ENCODE data around the gene SCN2B. TPM values are rescaled to one million over a fixed set of nuclear protein-coding genes. Genes with fewer than 3 reads are reported as not detected.

The SCN2B gene
- total RNA-seq, 2 experiments from 2014 or later: not detected

DNA sequence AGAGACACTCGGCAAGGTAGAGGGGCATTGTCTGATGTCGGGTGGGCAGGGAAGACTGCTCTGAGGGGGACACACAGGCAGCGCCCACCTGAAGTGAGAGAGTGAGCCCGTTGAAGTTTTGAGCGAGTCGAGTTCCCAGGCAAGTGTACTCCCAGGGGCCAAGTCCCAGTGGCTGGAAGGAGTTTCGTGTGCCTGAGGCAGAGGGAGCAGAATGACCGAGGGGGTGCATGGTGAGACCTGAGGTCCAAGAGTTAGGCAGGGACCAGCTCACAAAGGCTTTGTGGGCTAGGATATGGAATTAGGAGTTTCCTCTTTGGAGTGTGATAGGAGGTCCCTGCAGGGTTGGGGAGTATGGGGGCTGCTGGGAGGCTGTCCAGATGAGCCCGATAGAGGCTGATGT lies 6.2 kb downstream of the SCN2B start:
- H3K4me1 Mint-ChIP-seq: peaks cover 2% of the 10 kb centered on the region
- peaks cover 19% of the 10 kb centered on the region for H3K27me3 Mint-ChIP-seq
- ChIA-PET POLR2A (no interaction called here), CTCF (interaction anchor here (0.8 to 4.2 kb wide), 11 partner anchors 12 to 362 kb away, joined by 3 to 47 read pairs (median 9); no protein-coding TSS in a partner anchor)
- no peak for DNase-seq
- no peaks in the 10 kb centered on the region for H3K9me3 Mint-ChIP-seq
- H3K36me3 Mint-ChIP-seq (ENCODE audit: low read depth): no peaks in the 10 kb centered on the region
- no peak overlapping the region for H3K4me3 Mint-ChIP-seq
- no peak overlapping the region for H3K27ac Mint-ChIP-seq

GRCh38 chr11:118169300-118170140 lies 6.9 kb downstream of the SCN2B start:
- Mint-ChIP-seq H3K36me3 (ENCODE audit: low read depth) (no peaks in the 10 kb centered on the region), H3K4me3 (no peak overlapping the region), H3K27me3 (peaks cover 19% of the 10 kb centered on the region), H3K27ac (no peak overlapping the region), H3K9me3 (no peaks in the 10 kb centered on the region), H3K4me1 (peaks cover 2% of the 10 kb centered on the region)
- no peak for DNase-seq
- POLR2A ChIA-PET: no interaction called here
- CTCF ChIA-PET: interaction anchor here (0.8 to 4.2 kb wide), 6 partner anchors 13 to 208 kb away, joined by 3 to 47 read pairs (median 6); no protein-coding TSS in a partner anchor

- Mint-ChIP-seq H3K9me3 (no peaks in the 10 kb centered on the region), H3K27ac (no peak overlapping the region), H3K36me3 (ENCODE audit: low read depth) (no peaks in the 10 kb centered on the region), H3K4me3 (no peak overlapping the region), H3K4me1 (peaks cover 2% of the 10 kb centered on the region), H3K27me3 (peaks cover 24% of the 10 kb centered on the region)
- DNase-seq: no peak
- POLR2A ChIA-PET: no interaction called here
- CTCF ChIA-PET: interaction anchor here (1.9 kb wide), 1 partner anchor 14 kb away, joined by 5 read pairs; no protein-coding TSS in a partner anchor
Observed at GRCh38 chr11:118168751-118169150, 7.7 kb downstream of the SCN2B start.

- Mint-ChIP-seq H3K27ac (no peak overlapping the region), H3K27me3 (peaks cover 29% of the 10 kb centered on the region), H3K4me1 (peaks cover 2% of the 10 kb centered on the region)
Observed at GRCh38 chr11:118168316-118168715, 8.1 kb downstream of the SCN2B start.

DNA sequence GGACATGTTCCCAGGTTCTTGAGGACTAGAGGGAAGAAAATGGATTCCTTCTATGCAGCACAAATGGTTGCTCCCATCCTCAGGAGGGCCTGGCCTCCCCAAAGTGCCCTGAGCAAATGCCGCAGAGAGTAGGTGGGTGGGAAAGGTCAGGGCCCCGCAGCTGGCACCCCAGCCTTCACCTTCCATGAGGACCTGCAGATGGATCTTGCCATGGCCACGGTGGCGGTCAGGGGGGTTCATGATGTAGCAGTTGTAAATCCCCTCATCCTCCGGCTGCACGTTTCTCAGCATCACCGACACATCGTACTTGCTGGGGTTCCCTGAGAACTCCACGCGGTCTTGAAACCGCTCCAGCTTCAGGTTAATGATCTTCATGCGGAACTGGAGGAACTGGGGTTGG lies 8.5 kb downstream of the SCN2B start:
- Mint-ChIP-seq H3K4me3 (no peak overlapping the region), H3K36me3 (ENCODE audit: low read depth) (no peaks in the 10 kb centered on the region), H3K27ac (no peak overlapping the region), H3K27me3 (peaks cover 31% of the 10 kb centered on the region), H3K4me1 (peaks cover 2% of the 10 kb centered on the region), H3K9me3 (no peaks in the 10 kb centered on the region)
- no peak for DNase-seq
- POLR2A ChIA-PET: interaction anchor here (1.0 kb wide), 1 partner anchor 15 kb away, joined by 4 read pairs; the partner anchor contains the start of gene SCN4B
- CTCF ChIA-PET: interaction anchor here (1.0 kb wide), 1 partner anchor 222 kb away, joined by 3 read pairs; no protein-coding TSS in a partner anchor

More at GRCh38 chr11:118168316-118168715, 8.1 kb downstream of the SCN2B start:
- CTCF ChIA-PET: no interaction called here
- POLR2A ChIA-PET: no interaction called here
- no peak overlapping the region for H3K4me3 Mint-ChIP-seq
- DNase-seq: no peak
- H3K9me3 Mint-ChIP-seq: no peaks in the 10 kb centered on the region
- no peaks in the 10 kb centered on the region for H3K36me3 Mint-ChIP-seq (ENCODE audit: low read depth)

GRCh38 chr11:118167253-118167652 lies 9.2 kb downstream of the SCN2B start:
- H3K27me3 Mint-ChIP-seq: peaks cover 33% of the 10 kb centered on the region
- ChIA-PET POLR2A (interaction anchor here (1.0 kb wide), 1 partner anchor 14 kb away, joined by 4 read pairs; the partner anchor contains the start of gene SCN4B), CTCF (interaction anchor here (1.0 kb wide), 1 partner anchor 221 kb away, joined by 3 read pairs; no protein-coding TSS in a partner anchor)
- H3K36me3 Mint-ChIP-seq (ENCODE audit: low read depth): no peaks in the 10 kb centered on the region
- H3K4me3 Mint-ChIP-seq: no peak overlapping the region
- no peak overlapping the region for H3K27ac Mint-ChIP-seq
- peaks cover 2% of the 10 kb centered on the region for H3K4me1 Mint-ChIP-seq
- H3K9me3 Mint-ChIP-seq: no peaks in the 10 kb centered on the region
- DNase-seq: no peak

GRCh38 chr11:118166641-118167040 lies 9.8 kb downstream of the SCN2B start:
- H3K27ac Mint-ChIP-seq: no peak overlapping the region
- CTCF ChIA-PET: interaction anchor here (1.0 kb wide), 1 partner anchor 221 kb away, joined by 3 read pairs; no protein-coding TSS in a partner anchor

DNA sequence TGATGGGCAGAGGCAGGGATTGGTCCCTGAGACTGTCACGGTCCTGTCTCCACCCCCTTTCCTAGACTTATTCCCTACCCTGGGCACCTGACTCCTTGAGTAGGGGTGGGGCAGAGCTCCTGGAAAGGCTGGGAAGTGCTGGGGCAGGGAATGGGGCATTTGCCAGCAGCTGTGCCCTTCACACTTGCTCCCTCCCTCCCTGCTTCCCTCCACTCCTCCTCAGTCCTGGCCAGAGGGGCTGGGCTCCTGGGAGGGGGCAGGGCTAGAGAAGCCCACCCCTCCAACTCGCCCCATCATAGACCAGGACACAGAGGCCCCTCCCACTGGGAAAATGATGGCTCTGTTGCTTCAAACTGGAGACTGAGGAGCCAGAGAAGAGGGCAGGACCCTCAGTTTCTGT lies 11.6 kb downstream of the SCN2B start:
- ChIA-PET CTCF (no interaction called here), POLR2A (no interaction called here)
- Mint-ChIP-seq H3K4me1 (no peaks in the 10 kb centered on the region), H3K4me3 (no peak overlapping the region), H3K27ac (no peak overlapping the region), H3K27me3 (peaks cover 39% of the 10 kb centered on the region), H3K36me3 (ENCODE audit: low read depth) (no peaks in the 10 kb centered on the region), H3K9me3 (no peaks in the 10 kb centered on the region)
- no peak for DNase-seq

More at GRCh38 chr11:118166641-118167040, 9.8 kb downstream of the SCN2B start:
- DNase-seq: no peak
- H3K27me3 Mint-ChIP-seq: peaks cover 39% of the 10 kb centered on the region
- H3K4me1 Mint-ChIP-seq: peaks cover under 1% of the 10 kb centered on the region
- H3K36me3 Mint-ChIP-seq (ENCODE audit: low read depth): no peaks in the 10 kb centered on the region
- H3K9me3 Mint-ChIP-seq: no peaks in the 10 kb centered on the region
- no peak overlapping the region for H3K4me3 Mint-ChIP-seq
- POLR2A ChIA-PET: no interaction called here

DNA sequence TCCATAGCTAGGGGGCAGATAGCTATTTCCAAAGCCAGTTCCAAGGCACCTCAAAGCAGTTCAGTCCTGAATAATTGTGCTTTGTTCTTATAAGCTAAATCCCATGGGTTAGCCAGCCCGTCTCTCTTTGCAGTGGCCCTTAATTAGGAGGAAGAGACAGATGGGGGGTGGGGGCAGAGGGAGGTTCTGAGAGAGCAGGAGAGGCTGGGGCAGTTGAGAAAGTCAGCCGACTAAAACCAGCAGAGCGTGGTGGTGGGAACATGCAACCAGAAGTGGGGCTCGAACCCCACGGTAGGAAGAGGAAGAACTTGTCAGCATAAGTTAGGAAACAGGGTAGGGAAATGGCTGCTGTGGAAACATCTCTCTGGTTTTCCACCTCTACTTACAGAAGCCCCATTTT lies 12.9 kb downstream of the SCN2B start:
- Mint-ChIP-seq H3K36me3 (ENCODE audit: low read depth) (no peaks in the 10 kb centered on the region), H3K27ac (no peak overlapping the region), H3K9me3 (no peaks in the 10 kb centered on the region), H3K4me3 (no peak overlapping the region), H3K27me3 (peaks cover 48% of the 10 kb centered on the region), H3K4me1 (no peaks in the 10 kb centered on the region)
- POLR2A ChIA-PET: no interaction called here
- no peak for DNase-seq
- CTCF ChIA-PET: interaction anchor here (1.4 kb wide), 1 partner anchor 20 kb away, joined by 3 read pairs; no protein-coding TSS in a partner anchor

DNA sequence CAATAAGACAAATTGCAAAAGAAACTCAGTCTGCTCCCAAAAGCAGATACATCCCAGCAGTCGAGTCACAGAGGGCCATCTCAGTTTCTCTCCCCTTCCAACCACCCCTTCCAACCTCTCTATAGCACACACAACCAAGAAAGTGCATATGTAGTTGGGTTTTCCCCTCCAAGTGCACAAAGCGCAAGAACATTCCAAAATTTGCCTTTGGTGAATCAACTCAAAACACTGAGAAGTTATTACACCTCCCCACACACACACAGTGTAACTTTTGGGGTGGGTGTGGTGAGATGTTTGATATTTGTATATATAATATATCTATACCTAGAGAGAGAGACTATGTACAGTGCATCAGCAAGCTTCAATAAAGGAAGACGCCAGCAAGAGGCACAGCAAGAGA lies 13.6 kb downstream of the SCN2B start:
- CTCF ChIA-PET: no interaction called here
- peaks cover 54% of the 10 kb centered on the region for H3K27me3 Mint-ChIP-seq
- H3K4me1 Mint-ChIP-seq: no peaks in the 10 kb centered on the region
- H3K36me3 Mint-ChIP-seq (ENCODE audit: low read depth): no peaks in the 10 kb centered on the region
- no peak overlapping the region for H3K27ac Mint-ChIP-seq
- POLR2A ChIA-PET: no interaction called here
- H3K9me3 Mint-ChIP-seq: no peaks in the 10 kb centered on the region
- H3K4me3 Mint-ChIP-seq: no peak overlapping the region
- DNase-seq: no peak

DNA sequence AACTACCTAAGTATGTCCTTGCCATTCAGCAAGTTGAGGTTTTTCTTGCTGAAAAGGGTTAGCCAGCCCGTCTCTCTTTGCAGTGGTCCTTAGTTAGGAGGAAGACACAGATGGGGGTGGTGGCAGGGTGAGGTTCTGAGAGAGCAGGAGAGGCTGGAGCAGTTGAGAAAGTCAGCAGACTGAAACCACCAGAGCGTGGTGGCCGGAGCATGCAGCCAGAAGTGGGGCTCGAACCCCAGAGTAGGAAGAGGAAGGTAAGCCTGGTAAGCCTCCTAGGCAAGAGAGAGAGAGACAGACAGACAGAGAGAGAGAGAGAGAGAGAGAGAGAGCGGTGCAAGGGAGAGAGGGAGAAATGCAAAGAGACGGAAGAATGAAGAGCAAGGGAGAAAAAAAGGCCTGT lies 14.7 kb downstream of the SCN2B start:
- no peak for DNase-seq
- POLR2A ChIA-PET: no interaction called here
- H3K4me1 Mint-ChIP-seq: no peaks in the 10 kb centered on the region
- H3K36me3 Mint-ChIP-seq (ENCODE audit: low read depth): no peaks in the 10 kb centered on the region
- H3K9me3 Mint-ChIP-seq: no peaks in the 10 kb centered on the region
- H3K4me3 Mint-ChIP-seq: no peak overlapping the region
- H3K27ac Mint-ChIP-seq: no peak overlapping the region
- peaks cover 58% of the 10 kb centered on the region for H3K27me3 Mint-ChIP-seq
- CTCF ChIA-PET: no interaction called here

GRCh38 chr11:118157186-118157895 lies 19.1 kb downstream of the SCN2B start:
- no peak overlapping the region for H3K27ac Mint-ChIP-seq
- ChIA-PET POLR2A (interaction anchor here (1.0 kb wide), 1 partner anchor 8 kb away, joined by 3 read pairs; no protein-coding TSS in a partner anchor), CTCF (interaction anchor here (1.0 to 3.1 kb wide), 4 partner anchors 12 to 41 kb away, joined by 3 to 25 read pairs (median 5); no protein-coding TSS in a partner anchor)
- DNase-seq: no peak
- H3K4me1 Mint-ChIP-seq: peaks cover 9% of the 10 kb centered on the region
- H3K4me3 Mint-ChIP-seq: no peak overlapping the region
- no peaks in the 10 kb centered on the region for H3K9me3 Mint-ChIP-seq
- H3K27me3 Mint-ChIP-seq: peaks cover 79% of the 10 kb centered on the region
- no peaks in the 10 kb centered on the region for H3K36me3 Mint-ChIP-seq (ENCODE audit: low read depth)
